Pons (tissue), 1 donor: ENCODE measurements around the gene NPBWR2.

Experiments used
- DNase-seq: peaks from one replicate; pipeline ENCODE4 v3.0.0-alpha.2; 2016; ENCODE audit warnings: low spot score

Gene NPBWR2

DNA sequence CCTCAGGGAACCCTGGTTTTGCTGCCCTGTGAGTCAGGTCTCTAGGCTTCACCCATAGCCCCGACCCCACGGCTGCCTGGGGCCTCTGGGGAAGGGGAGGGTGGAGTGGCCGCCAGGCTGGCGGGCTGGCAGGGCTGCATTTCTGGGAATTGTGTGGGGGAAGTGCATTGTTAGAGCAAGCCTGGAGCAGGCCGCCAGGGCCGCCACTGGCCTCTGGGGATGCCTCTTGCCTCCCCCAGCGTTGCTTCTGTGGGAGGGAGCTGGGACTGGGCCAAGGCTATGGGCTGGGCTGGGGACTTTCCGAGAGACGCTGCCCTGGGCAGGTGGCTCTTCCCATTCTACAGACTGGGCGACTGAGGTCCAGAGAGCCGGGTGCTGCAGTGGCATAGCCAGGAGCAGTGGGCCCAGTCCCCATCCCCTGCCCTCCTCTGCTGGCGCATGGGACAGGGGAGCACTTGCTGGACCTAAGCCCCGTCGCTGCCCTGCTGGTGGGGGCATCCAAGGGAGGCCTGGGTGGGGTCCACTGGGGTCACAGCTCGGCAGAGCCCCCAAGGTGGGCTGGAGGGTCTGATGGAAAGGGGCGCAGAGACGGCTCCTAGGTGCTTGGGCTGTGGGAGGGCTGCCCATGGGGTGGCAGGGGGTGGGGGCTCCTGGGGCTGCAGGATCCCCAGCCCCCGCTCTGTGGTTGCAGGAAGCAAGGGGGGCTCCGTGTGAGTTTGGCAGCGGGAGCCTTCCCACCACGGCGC lies 51.3 kb downstream of the NPBWR2 start:
- no peak for DNase-seq

DNA sequence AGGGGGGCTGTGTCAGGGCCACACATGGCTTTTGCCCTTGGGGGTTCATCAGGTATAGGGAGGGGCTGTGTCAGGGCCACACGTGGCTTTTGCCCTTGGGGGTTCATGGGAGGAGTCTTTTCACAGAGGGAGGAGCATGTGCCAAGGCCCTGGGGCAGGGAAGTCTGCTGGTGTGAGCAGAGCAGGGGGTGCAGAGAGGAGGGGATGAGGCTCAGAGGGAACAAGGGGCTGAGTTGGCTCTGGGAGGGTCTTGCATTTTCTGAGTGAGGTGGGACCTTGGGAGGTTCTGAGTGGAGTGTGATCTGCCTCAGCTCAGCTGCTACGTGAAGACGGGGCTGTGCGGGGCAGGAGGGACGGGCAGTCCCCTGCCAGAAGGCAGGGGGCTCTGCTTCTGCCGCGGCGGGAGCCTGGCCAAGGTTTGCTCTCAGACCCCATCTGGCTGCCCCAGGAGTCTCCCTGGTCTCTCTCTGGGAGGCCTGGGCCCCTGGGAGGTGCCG lies 51.9 kb downstream of the NPBWR2 start:
- no peak for DNase-seq

DNA sequence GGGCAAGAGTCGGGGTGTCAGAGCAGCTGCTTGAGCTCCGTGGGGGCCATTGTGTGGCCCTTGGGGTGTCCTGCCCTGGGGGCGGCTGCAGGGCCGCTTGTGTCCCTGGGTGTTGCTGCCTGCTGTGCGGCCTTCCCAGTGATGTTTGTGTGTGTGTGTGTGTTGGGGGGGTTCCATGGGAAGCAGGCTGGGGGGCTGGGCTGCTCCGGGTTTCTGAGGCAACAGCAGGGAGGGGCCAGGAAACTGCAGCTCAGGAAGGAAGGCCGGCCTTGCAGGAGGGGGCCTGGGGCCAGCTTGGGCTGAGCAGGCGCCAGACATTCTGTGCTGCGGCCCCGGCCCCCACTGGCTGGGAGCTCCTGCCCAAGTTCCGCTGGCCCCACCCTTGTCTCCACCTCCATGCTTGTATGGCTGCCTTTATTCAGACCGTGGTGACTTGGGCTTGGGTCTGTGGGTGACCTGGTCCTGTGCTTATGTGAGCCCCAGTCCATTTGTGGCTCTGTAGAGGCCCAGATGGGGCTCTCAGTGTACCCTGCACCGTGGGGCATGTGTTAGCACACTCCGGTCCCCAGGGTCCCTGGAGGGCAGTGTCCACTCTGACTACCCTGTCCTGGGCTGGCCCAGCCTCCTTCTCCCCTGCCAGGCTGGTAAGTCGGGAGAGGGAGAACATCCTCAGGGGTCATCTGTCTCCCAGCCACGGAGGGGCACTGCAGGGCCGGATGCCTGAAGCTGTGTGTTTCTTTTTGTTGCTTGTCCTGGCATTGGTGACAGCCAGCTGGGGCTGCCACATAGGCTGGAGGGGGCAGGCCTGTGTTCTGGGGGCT lies 53.3 kb downstream of the NPBWR2 start:
- no peak for DNase-seq
